Thyroid gland (tissue), 4 donors: ENCODE results near the gene DLL4.

Source experiments
- POLR2A ChIP-seq, 2 donors: fragments of 450-650 bp; IDR thresholded peaks; one replicate each; pipeline ENCODE4 v1.6.1; 2017; ENCODE audit warnings: antibody characterized with exemption in 2 of 2, mild to moderate bottlenecking in 2 of 2, moderate library complexity in 1 of 2
- TF ChIP-seq, protein P1 (sequence below), 6 experiments: fragments of 200-600 bp in 3 of 6; fragments of 450-650 bp in 3 of 6; sonication (generic) in 3 of 6; IDR thresholded peaks; one replicate each; pipeline ENCODE4 v1.5.1; 2016 to 2019; ENCODE audit warnings: antibody characterized with exemption in 6 of 6, mild to moderate bottlenecking in 2 of 6, inconsistent platforms in 1 of 6, moderate library complexity in 1 of 6

DNA sequence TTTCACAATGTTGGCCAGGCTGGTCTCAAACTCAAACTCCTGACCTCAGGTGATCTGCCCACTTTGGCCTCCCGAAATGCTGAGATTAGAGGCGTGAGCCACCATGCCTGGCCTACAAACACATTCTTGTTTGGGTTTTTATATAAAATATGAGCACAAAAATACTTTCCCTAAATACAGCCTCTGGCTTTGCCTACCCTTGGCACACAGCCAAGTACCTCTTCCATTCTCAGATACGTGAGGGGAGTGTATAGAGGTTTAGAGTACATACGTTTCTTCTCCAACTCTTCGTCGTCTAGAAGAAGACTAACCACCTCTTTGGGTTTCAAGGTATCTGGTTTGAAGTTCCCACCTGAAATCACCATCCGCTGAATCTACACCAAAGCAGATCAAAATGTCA lies 57.7 kb downstream of the DLL4 start:
- TF ChIP-seq, protein P1, sequence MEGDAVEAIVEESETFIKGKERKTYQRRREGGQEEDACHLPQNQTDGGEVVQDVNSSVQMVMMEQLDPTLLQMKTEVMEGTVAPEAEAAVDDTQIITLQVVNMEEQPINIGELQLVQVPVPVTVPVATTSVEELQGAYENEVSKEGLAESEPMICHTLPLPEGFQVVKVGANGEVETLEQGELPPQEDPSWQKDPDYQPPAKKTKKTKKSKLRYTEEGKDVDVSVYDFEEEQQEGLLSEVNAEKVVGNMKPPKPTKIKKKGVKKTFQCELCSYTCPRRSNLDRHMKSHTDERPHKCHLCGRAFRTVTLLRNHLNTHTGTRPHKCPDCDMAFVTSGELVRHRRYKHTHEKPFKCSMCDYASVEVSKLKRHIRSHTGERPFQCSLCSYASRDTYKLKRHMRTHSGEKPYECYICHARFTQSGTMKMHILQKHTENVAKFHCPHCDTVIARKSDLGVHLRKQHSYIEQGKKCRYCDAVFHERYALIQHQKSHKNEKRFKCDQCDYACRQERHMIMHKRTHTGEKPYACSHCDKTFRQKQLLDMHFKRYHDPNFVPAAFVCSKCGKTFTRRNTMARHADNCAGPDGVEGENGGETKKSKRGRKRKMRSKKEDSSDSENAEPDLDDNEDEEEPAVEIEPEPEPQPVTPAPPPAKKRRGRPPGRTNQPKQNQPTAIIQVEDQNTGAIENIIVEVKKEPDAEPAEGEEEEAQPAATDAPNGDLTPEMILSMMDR (IDR thresholded peaks at IDR 0.05) = no peak
- TF ChIP-seq POLR2A (IDR thresholded peaks at IDR 0.05) = no peak
